Fibroblast of lung (primary cell): Measurements from ENCODE around the gene TECPR2.

ENCODE experiments used
- CTCF ChIP-seq, 2 donors: IDR thresholded peaks in 1 of 2; conservative IDR thresholded peaks in 1 of 2; 1 replicate in 1 of 2; 2 replicates in 1 of 2; pipeline ENCODE4 v1.5.1; 2011 to 2012; ENCODE audit warnings: low read length in 2 of 2, control low read depth in 1 of 2, inconsistent platforms in 1 of 2, low read depth in 1 of 2, mild to moderate bottlenecking in 1 of 2
- EZH2 ChIP-seq: IDR thresholded peaks from 2 replicates; pipeline ENCODE4 v1.5.1; 2012; ENCODE audit warnings: low read length, control low read depth, mild to moderate bottlenecking; ENCODE audit errors: missing control alignments

- TF ChIP-seq CTCF (conservative IDR thresholded peaks at IDR 0.05 in 1 of 2, IDR thresholded peaks at IDR 0.05 in 1 of 2; ENCODE audit: low read depth in 1 of 2, low read length in 2 of 2) (no peak), EZH2 (no peak)
Observed at GRCh38 chr14:102452302-102452701, 89.6 kb downstream of the TECPR2 start.
